ENCODE measurements around the gene FGF1.
"Not testable (repeated sequence)": the region's sequence is repeated elsewhere in the genome, so short reads cannot be mapped to it uniquely, and the experiment has no call there.

The FGF1 gene

DNA sequence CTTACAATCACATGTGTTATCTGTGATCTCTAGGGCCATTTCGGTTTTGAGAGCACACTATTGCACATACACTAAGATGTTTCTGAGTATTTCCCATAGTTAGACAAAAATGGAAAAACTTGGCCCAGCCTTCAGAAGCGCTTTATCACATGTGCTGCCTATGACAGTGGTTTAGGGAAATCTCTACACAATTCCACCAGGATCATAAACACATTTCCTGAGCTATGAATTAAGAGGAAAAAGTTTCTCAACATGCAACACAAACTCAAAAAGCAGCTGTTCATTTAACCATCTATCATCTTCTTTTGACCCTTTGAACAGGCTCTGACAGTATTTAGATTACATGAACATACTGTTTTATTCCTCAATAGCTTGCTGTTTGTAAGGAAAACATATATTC, 15.1 kb downstream of the FGF1 start:
- DNase-seq (ENCODE audit: low spot score) = no peak

DNA sequence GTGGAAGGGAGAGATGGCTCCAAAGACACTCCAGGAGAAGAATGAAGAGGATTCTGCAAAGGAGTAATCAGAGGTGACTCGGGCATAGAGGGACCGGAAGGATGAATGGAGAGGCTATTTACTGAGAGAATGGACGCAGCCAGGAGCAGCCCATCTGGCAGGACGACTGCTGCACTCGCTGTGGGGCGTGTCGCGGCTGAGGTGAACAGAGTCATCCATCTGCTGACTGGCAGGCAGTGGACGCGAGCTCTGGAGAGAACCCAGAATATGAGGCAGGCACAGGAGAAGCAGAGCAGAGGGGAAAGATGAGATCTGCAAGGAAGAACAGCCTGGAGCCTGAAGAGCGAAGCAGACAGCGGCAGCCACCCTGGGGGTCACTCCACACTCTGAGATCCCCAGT, 16.4 kb downstream of the FGF1 start:
- DNase-seq (ENCODE audit: low spot score) = no peak

DNA sequence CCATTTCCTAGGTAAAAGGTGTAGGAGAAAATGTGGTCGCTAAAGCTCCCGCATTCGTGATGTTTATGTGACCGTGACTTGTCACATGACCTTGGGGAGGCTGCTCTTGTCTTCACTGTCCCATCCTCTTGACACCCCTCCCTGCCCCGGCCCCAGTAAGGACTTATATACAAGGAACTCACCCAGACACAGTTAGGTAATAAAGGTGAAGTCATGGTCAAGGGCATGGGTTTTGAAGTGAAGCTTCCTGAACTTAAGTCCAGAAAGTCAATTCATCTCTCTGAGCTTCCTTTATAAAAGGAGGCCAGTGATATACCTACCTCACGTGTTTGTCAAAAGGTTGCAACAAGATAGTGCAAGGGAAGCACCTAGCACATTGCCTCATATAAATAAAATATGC, 17.6 kb downstream of the FGF1 start:
- DNase-seq (ENCODE audit: low spot score) = no peak

DNA sequence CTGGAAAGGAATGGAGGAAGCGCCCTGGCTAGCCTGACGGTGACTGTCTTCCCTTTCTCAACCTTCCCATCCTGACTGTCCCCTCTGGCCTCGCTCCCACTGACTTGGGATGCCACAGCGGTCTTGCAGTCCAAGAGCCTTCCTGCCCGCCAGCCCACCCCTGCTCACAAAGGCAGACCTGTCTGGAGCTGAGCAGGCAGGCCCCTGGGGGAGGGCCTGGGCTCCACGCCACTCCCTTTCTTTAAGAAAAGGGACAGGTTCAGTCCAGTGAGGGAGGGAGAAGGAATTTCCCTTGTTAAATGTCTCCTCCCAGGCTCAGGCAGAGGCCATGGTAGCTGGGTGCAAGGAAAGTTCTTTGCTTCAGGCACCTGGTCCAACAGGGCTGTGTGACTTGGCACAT, 18.1 kb downstream of the FGF1 start:
- no peak for DNase-seq (ENCODE audit: low spot score)

DNA sequence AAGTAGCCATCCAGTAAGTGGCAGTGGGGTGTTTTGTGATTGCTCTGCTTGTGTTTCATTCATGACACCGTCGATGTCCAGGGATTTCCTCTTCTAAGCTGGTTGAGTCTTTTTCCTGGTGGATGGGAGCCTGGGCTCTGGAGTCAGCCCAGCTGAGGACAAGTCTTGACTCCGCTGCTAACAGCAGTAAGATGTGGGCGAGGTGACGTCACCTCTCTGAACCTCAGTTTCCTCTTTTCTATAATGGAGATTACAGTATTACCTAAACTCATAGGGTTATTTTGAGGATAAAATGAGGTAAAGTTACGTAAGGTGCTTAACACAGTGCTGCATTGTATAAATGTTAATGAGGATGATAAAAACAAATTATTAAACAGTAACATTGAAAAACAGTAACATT, 21.3 kb downstream of the FGF1 start:
- DNase-seq (ENCODE audit: low spot score) = no peak

DNA sequence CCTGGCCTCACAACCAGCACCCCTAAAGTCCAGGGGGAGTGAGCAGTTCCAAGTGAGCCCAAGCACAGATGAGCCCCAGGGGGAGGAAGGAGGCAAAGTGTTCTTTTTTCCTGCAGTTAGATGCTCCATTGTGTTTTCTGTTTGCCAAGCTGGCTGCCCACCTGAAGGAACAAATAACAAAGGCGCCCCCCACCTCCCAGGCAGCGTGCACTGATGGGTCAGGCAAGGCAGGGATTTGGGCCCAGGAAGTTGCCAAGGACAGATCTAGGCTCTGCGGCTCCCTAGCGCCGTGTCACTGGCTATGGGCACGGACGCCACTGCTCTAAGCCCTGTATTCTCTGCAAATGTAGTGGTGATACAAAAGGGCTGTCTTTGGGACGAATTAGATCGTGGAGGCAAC, 21.8 kb downstream of the FGF1 start:
- no peak for DNase-seq (ENCODE audit: low spot score)

DNA sequence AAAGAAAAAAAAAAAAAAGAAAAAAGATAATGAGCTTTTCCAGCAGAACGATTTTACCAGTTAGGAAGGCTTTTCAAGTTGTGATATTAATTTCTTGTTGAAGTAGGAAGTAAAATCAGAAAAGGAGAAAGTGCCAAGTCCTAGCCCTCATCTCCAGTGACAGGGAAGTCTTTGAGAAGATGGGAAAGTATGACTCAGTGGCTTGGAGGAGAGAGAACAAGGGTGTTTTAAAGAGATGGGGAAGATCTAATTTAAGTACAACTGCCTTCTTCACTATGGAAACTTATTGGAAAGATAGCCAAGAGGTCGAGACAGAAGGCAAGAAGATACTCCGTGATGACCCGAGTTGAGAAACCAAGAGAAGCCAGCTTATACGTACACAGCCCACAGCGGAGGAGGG, 22.6 kb downstream of the FGF1 start:
- DNase-seq (ENCODE audit: low spot score) = no peak

DNA sequence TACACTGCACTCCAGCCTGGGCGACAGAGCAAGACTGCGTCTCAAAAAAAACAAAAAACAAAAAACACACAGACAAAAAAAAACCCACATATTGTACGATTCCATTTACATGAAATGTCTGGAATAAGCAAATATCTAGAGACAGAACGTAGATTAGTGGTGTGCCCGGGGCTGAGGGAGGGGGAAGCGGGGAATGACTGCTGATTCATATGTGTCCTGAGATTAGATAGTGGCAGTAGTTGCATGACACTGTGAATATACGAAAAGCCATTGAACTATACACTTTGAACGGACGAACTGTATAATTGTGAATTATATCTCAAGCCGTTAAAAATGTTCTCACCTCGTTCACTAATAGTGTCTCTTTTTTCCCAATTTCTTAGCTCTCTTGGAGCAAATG, 23.9 kb downstream of the FGF1 start:
- DNase-seq (ENCODE audit: low spot score) = no peak

DNA sequence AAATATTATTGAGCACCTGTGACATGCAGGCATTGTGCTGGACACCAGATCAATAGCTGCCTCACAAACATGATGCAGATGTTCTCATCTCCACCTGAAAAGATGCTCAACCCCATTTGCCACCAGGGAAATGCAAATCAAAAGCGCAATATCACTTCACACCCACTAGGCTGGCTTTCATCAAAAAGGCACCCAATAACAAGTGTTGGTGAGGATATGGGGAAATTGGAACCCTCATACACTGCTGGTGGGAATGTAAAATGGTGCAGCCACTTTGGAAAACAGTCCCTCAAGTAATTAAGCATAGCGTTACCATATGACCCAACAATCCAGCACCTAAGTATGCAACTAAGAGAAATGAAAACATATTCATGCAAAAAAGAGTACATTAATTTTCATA, 24.7 kb downstream of the FGF1 start:
- no peak for DNase-seq (ENCODE audit: low spot score)

DNA sequence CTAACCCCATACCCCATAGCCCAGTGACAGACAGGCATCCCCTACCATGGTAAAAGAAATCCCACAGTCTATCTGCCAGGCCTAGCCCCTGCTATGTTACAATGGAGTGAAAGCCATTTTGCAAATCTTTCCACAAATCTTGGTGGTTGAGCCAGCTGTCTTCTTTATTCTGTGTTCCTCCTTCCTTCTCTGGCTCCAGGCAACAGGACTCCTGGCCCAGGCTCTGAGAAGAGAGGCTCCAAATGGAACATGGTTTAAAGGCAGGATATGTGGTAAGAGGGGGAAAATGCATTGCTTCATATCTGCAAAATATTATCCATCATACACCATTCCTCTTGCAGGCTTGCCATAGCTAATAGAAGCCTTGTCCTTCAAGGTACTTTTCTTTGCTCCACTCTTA, 25.2 kb downstream of the FGF1 start:
- no peak for DNase-seq (ENCODE audit: low spot score)

DNA sequence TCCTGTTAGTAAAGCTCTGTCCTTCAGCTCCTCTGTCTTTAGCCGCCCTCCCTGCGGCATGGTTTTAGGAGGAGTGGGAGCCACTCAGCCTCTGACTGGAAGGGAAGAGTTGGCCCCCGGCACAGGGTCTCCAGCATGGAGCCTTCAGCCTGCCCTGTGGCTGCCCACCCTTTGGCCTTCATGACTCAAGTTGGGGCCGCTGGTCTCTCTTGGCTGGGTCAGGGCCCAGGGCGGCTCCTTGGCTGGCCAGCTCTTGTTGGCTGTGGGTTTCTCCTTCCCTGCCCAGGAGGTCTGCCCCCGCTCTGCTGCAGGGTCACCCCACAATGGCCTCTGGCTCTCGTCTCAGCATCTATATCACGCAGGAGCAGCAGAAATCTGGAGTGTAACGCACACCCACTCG, 25.7 kb downstream of the FGF1 start:
- no peak for DNase-seq (ENCODE audit: low spot score)

DNA sequence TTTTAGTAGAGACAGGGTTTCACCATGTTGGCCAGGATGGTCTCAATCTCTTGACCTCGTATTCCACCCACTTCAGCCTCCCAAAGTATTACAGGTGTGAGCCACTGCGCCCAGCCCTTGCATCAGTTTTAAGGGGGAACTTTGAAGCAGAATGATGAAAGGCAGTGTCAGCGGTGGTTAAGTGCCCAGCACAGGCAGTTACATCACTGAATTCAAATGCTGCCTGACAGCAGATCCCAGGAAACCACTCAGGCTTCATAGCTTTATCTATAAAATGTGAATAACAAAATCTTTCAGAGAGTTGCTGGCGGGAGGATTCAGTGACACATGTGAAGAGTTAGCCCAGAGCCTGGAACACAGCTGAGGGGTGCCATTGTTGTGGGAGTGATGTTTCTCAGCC, 26.5 kb downstream of the FGF1 start:
- DNase-seq (ENCODE audit: low spot score) = no peak

DNA sequence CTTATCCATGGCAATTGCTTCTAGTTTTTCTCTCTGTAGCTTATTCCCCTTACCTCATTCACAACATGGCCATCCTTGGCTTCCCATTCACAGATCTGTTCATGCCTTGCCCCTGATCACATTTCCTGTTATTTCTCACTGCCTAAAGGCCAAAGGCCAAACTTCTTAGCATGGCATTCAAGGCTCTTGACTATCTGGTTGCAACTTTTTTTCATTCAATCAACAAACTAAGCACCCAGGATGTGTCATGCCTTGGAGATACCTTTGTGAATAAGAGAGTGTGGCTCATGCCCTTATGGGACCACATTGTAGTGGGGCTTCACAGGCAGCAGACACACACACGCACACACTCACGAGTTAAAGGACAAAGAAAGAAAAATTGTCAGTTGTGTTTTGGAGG, 27.6 kb downstream of the FGF1 start:
- DNase-seq (ENCODE audit: low spot score) = no peak

DNA sequence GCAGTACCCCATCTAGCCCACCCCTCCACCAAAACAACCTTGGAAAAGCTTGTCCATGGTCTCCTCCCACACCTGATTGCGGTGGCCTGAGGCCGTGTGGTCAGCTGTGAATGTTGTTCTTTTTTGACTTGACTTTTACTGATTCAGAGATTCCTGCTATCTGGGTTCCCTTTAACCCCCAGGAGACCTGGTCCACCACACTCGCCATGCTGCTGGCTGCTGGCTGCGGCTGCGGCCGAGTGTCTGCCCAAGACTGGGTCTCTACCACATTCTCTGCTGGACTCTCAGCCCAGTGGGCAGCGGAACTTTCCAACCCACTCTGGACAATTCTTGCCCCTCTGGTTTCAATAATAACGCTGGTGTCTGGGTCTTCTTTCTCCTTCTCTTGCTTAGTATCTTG, 28.4 kb downstream of the FGF1 start:
- no peak for DNase-seq (ENCODE audit: low spot score)

DNA sequence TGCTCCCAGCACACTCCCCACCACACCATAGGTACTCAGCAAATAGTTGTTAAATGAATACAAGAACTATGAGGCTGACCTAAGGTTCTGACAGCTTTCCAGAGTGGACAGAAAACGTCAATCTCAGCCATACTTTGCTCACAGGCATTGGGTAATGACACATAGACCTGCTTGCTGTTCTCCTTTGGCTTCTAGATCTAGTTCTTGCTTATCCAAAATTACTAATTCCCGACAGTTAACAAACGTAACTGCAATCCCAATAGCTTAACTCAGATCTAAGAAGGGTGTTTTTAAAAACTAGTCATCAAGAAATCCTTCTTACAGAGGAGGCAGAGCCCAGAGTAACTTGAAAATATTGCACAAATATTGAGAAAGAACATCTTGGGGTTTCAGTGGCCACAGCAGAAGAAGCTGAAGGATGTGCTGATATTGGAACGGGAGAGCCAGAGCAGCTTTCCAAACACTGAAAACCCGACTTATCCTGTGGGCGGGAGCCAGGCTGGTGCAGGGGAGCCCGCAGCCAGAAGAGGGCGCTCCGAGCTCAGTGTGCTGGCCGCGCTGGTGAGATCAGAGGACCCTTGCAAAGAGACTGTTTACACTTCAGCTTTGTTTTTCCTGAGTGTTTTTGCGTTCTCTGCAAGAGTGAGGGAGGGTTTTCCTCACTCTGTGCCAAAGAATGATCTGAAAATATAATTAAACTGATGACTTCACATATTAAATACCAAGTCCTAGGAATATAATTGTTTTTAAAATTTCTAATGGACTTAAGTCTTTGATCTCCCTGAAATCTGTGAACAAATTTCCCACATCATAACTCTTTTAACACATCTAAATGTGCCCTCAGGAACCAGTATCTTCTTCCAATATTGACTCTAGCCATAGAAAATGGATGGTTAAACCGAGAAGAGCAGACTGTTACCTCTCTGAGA, 30.3 kb downstream of the FGF1 start:
- peak; percentile 87 for DNase-seq (ENCODE audit: low spot score)

DNA sequence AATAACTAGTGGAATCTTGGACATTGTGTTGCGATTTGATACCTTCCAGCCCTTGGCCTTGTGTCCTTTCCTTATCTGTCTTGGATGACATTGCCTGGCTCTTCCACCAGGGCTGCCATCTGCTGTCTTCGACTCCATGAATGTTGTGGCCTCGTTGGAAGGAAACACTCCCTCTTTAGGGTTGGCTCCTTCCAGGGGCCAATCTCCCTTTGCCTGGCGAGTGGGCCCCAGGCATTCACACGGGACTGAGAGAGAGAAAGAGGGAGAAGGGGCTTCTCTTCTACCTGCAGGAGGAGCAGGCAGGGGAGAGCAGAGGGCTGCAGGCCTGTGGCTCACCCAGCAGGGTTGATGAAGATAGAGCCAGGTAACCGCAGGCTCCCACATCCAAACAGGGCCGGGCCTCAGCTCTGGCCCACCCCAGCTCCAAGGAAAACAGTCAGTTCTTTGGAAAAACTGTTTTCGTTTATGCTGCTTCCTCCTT, 31.3 kb downstream of the FGF1 start:
- DNase-seq (ENCODE audit: low spot score) = no peak

DNA sequence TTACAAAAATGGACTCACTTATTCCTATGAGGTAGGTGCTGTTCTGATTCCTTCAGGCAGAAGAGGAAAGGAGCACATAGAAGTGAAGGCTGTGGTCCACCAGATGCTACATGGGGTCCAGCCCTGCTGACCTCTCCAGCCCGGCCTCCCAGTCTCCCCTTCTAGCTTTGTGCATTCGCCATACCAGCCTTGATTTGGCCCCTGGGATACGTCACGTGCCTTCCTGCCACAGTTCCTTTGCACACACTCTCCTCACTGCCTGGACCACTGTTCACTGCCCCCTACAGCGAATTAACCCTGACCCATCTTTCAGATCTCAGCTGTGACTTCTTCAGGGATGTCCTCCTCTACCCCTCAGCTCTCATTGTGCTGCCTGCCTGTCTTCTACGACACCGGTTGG, 32.6 kb downstream of the FGF1 start:
- no peak for DNase-seq (ENCODE audit: low spot score)

DNA sequence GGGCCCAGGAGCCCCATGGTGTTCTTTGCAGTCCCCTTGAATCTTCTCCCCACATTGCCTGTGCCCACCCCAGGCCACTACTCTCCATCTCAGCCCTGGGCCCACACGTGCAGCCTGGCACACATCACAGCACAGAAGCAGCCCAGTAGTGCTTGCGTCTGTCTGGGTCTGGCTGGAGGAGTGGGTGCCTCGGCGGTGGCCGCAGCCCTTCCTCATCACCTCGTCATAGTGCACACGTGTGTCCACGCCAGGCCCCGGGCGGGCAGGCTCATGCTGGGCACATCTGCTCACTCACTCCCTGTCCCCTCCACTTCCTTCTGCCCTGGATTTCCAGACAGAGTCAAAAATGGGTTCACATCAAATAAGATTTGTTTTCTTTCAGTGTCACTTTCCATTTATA, 33.3 kb downstream of the FGF1 start:
- DNase-seq (ENCODE audit: low spot score) = no peak

DNA sequence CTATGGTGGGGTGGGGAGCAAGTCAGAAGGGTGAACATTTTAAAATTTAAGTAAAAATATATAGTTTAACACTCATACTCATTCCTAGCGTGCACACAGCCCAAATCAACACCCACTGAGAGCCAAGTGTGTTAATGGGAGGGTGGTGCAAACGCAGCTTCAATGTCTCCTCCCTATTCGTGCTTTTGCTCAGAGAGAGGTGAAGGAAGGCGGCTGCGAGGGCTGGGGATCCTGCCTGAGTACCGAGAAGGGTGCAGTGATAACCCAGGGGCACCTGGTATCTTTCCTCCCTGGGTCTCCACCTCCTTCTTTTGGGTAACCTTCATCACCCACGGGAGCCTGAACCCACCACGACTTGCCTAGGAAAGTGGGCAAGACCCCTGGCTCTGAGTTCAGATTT, 35.0 kb downstream of the FGF1 start:
- DNase-seq (ENCODE audit: low spot score) = no peak

DNA sequence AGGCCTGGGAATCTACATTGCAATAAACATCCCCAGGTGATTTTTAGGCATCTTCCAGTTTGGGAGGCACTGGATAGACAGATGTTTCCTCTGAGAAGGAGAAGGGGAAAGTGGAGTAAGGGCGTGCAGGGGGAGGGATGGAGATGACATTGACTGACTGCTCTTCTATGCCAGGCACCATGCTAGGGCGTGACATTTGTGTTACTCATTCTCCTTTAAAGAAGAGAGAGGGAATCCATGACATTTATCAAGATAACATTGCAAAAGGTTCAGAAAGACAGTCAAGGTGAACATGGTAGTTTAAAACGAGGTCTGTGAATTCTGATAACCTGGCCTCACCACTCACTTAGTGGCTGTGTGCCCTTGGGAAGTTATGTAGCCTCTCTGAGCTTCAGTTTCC, 35.8 kb downstream of the FGF1 start:
- no peak for DNase-seq (ENCODE audit: low spot score)

DNA sequence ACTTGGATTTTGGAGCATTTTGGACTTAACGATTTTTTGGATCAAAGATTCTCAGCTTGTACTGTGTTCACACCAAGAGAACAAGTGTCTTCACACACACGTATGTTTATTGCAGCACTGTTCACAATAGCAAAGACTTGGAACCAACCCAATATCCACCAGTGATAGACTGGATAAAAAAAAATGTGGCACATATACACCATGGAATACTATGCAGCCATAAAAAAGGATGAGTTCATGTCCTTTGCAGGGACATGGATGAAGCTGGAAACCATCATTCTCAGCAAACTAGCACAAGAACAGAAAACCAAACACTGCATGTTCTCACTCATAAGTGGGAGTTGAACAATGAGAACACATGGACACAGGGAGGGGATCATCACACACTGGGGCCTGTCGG, 37.8 kb downstream of the FGF1 start:
- not testable (repeated sequence) for DNase-seq (ENCODE audit: low spot score)

DNA sequence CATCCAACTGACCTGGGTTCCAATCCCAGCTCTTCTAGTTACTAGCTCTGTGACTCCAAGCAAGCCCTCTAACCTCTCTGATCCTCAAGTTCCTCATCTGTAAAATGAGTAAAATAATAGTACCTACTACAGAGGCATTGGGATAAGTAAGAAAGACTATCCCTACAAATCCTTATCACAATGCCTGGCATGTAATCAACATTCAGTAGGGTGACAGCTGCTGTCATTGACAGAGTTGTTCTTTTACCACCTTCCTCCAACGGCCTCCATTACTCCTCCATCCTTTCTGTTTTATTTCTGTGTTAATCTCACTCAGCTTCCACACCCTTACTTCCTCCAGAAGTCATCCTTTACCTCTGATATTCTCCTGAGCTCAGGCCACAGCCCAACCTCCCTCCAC, 40.4 kb downstream of the FGF1 start:
- DNase-seq (ENCODE audit: low spot score) = no peak

DNA sequence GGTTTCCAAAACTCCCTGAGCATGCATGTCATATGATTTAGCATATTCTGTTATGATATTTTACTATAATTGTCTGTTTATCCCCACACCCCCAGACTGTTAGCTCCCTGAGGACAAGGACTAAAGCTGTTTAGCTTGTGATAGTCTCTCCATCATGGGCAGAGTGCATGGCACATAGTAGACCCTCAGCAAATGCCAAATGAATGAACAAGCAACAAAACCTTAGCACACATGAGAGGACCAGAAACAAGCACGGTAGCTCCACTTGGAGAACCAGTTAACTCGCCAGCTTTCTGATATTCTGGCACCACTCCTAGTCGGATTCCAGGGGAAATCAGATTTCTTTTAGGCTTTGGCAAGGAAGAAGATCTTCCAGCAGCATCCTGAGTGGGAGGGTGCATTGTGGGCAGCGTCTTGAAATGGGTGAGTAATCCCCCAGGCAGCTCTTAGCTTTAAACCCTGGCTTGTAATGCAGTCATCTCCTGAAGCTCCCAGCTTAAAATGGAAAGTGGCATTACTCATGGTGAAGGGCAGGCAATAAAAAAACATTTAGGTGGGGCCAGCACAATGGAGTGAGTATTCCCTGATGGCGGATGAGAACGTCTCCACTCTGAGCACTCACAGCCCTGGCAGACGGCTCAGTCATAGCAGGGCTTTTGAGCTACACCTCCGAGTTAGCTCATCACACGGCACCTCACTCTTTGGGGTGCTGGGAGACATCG, 41.1 kb downstream of the FGF1 start:
- DNase-seq (ENCODE audit: low spot score) = peak; percentile 91

DNA sequence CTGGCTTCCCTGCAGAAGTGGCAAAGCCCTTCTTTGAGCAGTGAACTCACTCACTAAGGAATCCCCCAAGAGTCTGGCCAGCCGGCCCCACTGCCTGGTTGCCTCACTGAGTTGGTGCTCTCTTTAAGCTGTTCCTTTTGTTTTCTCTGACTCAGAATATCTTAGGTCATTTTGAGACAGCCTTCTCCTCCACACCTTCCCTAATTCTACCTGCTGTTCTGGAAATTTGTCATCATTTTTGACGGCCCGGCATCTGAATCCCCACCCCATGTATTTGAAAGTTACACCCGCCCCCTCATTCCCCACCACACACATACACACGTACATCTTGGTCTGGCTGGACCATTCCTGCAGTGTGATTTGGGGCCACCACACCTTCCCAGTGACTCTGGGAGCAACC, 41.8 kb downstream of the FGF1 start:
- no peak for DNase-seq (ENCODE audit: low spot score)

All from AG08396 (cell line).